Keratinocyte (primary cell): Measurements from ENCODE around the gene KDM4B. TPM values are rescaled to one million over a fixed set of nuclear protein-coding genes. Genes with fewer than 3 reads are reported as not detected.

Experiments used
- DNase-seq: peaks from one replicate; pipeline ENCODE4 v3.0.0-alpha.2; 2011; ENCODE audit warnings: low read depth, missing footprints, low spot score
- FAIRE-seq: peaks from 2 replicates; lab custom pipeline; 2011; peaks lifted over from hg19 to GRCh38; lab: Jason Lieb, UNC
- H2AFZ ChIP-seq: 2 replicates; pipeline ENCODE4 v1.6.0; 2012; ENCODE audit warnings: low read length, control low read depth, inconsistent platforms; ENCODE audit not compliant: control insufficient read depth
- H3K27ac ChIP-seq: 2 replicates; pipeline ENCODE4 v1.5.1; 2011; ENCODE audit warnings: low read length; ENCODE audit not compliant: control insufficient read depth, insufficient read depth
- H3K27me3 ChIP-seq: 3 replicates; pipeline ENCODE4 v1.6.0; 2011; ENCODE audit warnings: low read length; ENCODE audit not compliant: control insufficient read depth, insufficient read depth; ENCODE audit errors: extremely low read depth
- H3K36me3 ChIP-seq, 2 experiments: 2 replicates in 1 of 2; 3 replicates in 1 of 2; pipeline ENCODE4 v1.5.1; 2011; ENCODE audit warnings: low read length in 2 of 2, mild to moderate bottlenecking in 1 of 2; ENCODE audit not compliant: control insufficient read depth in 2 of 2, insufficient read depth in 2 of 2; ENCODE audit errors: extremely low read depth in 1 of 2
- H3K4me1 ChIP-seq: 3 replicates; pipeline ENCODE4 v1.5.1; 2011; ENCODE audit warnings: low read length; ENCODE audit not compliant: control insufficient read depth, insufficient read depth; ENCODE audit errors: extremely low read depth
- H3K4me2 ChIP-seq: 3 replicates; pipeline ENCODE4 v1.6.0; 2011; ENCODE audit warnings: low read depth, low read length; ENCODE audit not compliant: control insufficient read depth, insufficient read depth; ENCODE audit errors: extremely low read depth
- H3K4me3 ChIP-seq, 3 experiments: fragments of 200-600 bp in 1 of 3; sonication (generic) in 1 of 3; 2 replicates in 2 of 3; 3 replicates in 1 of 3; pipeline ENCODE4 v1.5.1; 2011 to 2016; ENCODE audit warnings: low read length in 3 of 3, mild to moderate bottlenecking in 3 of 3, control low read depth in 2 of 3, inconsistent platforms in 1 of 3, low read depth in 1 of 3, mixed read lengths in 1 of 3, mixed run types in 1 of 3, moderate library complexity in 1 of 3; ENCODE audit not compliant: control insufficient read depth in 2 of 3, insufficient read depth in 2 of 3; ENCODE audit errors: extremely low read depth in 1 of 3
- H3K79me2 ChIP-seq: 2 replicates; pipeline ENCODE4 v1.6.0; 2012; ENCODE audit warnings: low read length; ENCODE audit not compliant: control insufficient read depth, insufficient read depth
- H3K9ac ChIP-seq: 3 replicates; pipeline ENCODE4 v1.6.0; 2011; ENCODE audit warnings: low read length; ENCODE audit not compliant: control insufficient read depth, insufficient read depth; ENCODE audit errors: extremely low read depth
- H3K9me1 ChIP-seq: 3 replicates; pipeline ENCODE4 v1.6.0; 2011; ENCODE audit warnings: low read length; ENCODE audit not compliant: control insufficient read depth, insufficient read depth; ENCODE audit errors: extremely low read depth
- H3K9me3 ChIP-seq: 2 replicates; pipeline ENCODE4 v1.5.1; 2012; ENCODE audit warnings: low read depth, low read length; ENCODE audit not compliant: control insufficient read depth
- H4K20me1 ChIP-seq: 3 replicates; pipeline ENCODE4 v1.6.0; 2011; ENCODE audit warnings: low read length; ENCODE audit not compliant: control insufficient read depth, insufficient read depth; ENCODE audit errors: extremely low read depth
- EZH2 ChIP-seq: IDR thresholded peaks from one replicate; pipeline ENCODE4 v1.6.1; 2012; ENCODE audit warnings: inconsistent platforms, mild to moderate bottlenecking, low read length, moderate library complexity
- dilution Hi-C: fragments of 300-500 bp; cut with MboI; formaldehyde crosslinking; loops from one replicate; pipeline ENCODE4 v1.7.0; 2020; ENCODE audit warnings: low sequenced_read_pairs; ENCODE audit not compliant: extremely low pct_ligation_motif_present
- polyA plus RNA-seq, 5 experiments: library from polyadenylated mRNA; depleted of rRNA in 3 of 5; stranded (reverse) in 3 of 5; stranded (forward) in 1 of 5; unstranded in 1 of 5; fragments of >200 nt; gene quantifications; 1 replicate in 1 of 5; 2 replicates in 3 of 5; 3 replicates in 1 of 5; pipeline versions ENCODE4 v1.2.1 to v1.2.3, GENCODE V29; 2011 to 2012; ENCODE audit warnings: missing spikeins in 2 of 5, low read depth in 1 of 5, low replicate concordance in 1 of 5
- TF ChIP-seq, protein P1 (sequence below), 3 experiments: IDR thresholded peaks in 1 of 3; conservative IDR thresholded peaks in 1 of 3; optimal IDR thresholded peaks in 1 of 3; 2 replicates in 2 of 3; 3 replicates in 1 of 3; pipeline versions ENCODE3 to v1.5.1; 2011; ENCODE audit warnings: low read length in 3 of 3, mild to moderate bottlenecking in 3 of 3, moderate library complexity in 2 of 3, control low read depth in 1 of 3, inconsistent platforms in 1 of 3; ENCODE audit not compliant: insufficient read depth in 2 of 3; ENCODE audit errors: extremely low read depth in 1 of 3

KDM4B gene
- polyA plus RNA-seq, 1 donor (not counting 4 experiments of a cell fraction or from before 2014, with no cell fraction given): 6.2 TPM

DNA sequence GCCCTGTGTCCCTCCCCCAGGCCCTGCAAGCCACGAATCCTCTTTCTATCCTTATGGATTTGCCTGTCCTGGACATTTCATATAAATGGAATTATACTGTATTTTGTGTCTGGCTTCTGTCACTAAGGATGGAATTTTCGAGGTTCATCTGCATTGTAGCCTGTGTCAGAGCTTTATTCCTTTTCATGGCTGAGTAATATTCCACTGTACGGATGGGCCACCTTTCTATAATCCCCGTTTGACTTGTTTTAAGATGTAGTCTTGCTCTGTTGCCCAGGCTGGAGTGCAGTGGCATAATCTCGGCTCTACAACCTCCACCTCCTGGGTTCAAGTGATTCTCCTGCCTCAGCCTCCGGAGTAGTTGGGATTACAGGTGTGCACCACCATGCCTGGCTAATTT is 3.9 kb upstream of the KDM4B start:
- H3K4me1 ChIP-seq: peaks cover 8% of the 10 kb centered on the region
- H3K79me2 ChIP-seq: peaks cover 6% of the 10 kb centered on the region
- H3K9ac ChIP-seq: no peak overlapping the region
- H3K27me3 ChIP-seq: no peaks in the 10 kb centered on the region
- no peak overlapping the region for H2AFZ ChIP-seq
- TF ChIP-seq, protein P1, sequence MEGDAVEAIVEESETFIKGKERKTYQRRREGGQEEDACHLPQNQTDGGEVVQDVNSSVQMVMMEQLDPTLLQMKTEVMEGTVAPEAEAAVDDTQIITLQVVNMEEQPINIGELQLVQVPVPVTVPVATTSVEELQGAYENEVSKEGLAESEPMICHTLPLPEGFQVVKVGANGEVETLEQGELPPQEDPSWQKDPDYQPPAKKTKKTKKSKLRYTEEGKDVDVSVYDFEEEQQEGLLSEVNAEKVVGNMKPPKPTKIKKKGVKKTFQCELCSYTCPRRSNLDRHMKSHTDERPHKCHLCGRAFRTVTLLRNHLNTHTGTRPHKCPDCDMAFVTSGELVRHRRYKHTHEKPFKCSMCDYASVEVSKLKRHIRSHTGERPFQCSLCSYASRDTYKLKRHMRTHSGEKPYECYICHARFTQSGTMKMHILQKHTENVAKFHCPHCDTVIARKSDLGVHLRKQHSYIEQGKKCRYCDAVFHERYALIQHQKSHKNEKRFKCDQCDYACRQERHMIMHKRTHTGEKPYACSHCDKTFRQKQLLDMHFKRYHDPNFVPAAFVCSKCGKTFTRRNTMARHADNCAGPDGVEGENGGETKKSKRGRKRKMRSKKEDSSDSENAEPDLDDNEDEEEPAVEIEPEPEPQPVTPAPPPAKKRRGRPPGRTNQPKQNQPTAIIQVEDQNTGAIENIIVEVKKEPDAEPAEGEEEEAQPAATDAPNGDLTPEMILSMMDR (optimal IDR thresholded peaks at IDR 0.05 in 1 of 3, IDR thresholded peaks at IDR 0.05 in 1 of 3, conservative IDR thresholded peaks at IDR 0.05 in 1 of 3; ENCODE audit: extremely low read depth in 1 of 3, insufficient read depth in 2 of 3, low read length in 3 of 3): no peak
- TF ChIP-seq EZH2: no peak
- no peaks in the 10 kb centered on the region for H3K9me3 ChIP-seq
- dilution Hi-C loops: no loop called here
- H3K27ac ChIP-seq: no peak overlapping the region
- H3K4me3 ChIP-seq: no peak overlapping the region
- DNase-seq (no peak), FAIRE-seq (no peak)
- H3K36me3 ChIP-seq: peaks cover 0 to 5% of the 10 kb centered on the region in 2 experiments
- H4K20me1 ChIP-seq: no peaks in the 10 kb centered on the region
- no peaks in the 10 kb centered on the region for H3K9me1 ChIP-seq
- no peak overlapping the region for H3K4me2 ChIP-seq

DNA sequence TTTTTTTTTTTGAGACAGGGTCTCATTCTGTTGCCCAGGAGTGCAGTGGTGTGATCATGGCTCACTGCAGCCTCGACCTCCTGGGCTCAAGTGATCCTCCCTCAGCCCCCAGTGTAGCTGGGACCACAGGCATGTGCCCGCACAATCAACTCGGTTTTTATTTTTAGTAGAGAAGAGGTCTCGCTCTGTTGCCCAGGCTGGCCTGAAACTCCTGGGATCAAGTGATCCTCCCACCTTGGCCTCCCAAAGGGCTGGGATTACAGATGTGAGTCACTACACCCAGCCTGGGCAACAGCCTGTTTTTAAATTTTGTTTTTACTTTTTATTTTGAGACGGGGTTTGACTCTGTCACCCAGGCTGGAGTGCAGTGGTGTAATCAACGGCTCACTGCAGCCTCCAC is 2.3 kb upstream of the KDM4B start:
- DNase-seq (no peak), FAIRE-seq (no peak)
- dilution Hi-C loops: no loop called here
- Histone ChIP-seq H3K4me1 (peaks cover 22% of the 10 kb centered on the region), H3K27ac (no peak overlapping the region), H3K9ac (no peak overlapping the region), H3K27me3 (no peaks in the 10 kb centered on the region), H2AFZ (no peak overlapping the region), H3K9me1 (no peaks in the 10 kb centered on the region), H3K4me2 (no peak overlapping the region), H3K36me3 (peaks cover 0 to 5% of the 10 kb centered on the region in 2 experiments), H3K9me3 (no peaks in the 10 kb centered on the region), H3K79me2 (peaks cover 21% of the 10 kb centered on the region), H4K20me1 (peaks cover 10% of the 10 kb centered on the region), H3K4me3 (no peak overlapping the region)
- TF ChIP-seq EZH2: no peak
- TF ChIP-seq, protein P1 (optimal IDR thresholded peaks at IDR 0.05 in 1 of 3, IDR thresholded peaks at IDR 0.05 in 1 of 3, conservative IDR thresholded peaks at IDR 0.05 in 1 of 3; ENCODE audit: extremely low read depth in 1 of 3, insufficient read depth in 2 of 3, low read length in 3 of 3): no peak
